Muscle layer of duodenum (tissue), 2 donors: ENCODE measurements around the gene CSNK1A1.
"Not testable (repeated sequence)": the region's sequence is repeated elsewhere in the genome, so short reads cannot be mapped to it uniquely, and the experiment has no call there.

Experiments used
- H3K27ac ChIP-seq: one replicate; pipeline ENCODE4 v1.7.0; 2013; ENCODE audit warnings: mild to moderate bottlenecking, low read length
- H3K27me3 ChIP-seq: one replicate; pipeline ENCODE4 v1.7.0; 2013; ENCODE audit warnings: low read depth, mild to moderate bottlenecking, control low read depth, low read length
- H3K36me3 ChIP-seq, 2 donors: one replicate each; pipeline ENCODE4 v1.7.0; 2013; ENCODE audit warnings: low read length in 2 of 2, control low read depth in 1 of 2, mild to moderate bottlenecking in 1 of 2; ENCODE audit not compliant: insufficient read depth in 2 of 2, control insufficient read depth in 1 of 2
- H3K4me1 ChIP-seq, 2 donors: one replicate each; pipeline ENCODE4 v1.7.0; 2013; ENCODE audit warnings: low read length in 2 of 2, mild to moderate bottlenecking in 2 of 2, control low read depth in 1 of 2, moderate library complexity in 1 of 2; ENCODE audit not compliant: insufficient read depth in 2 of 2, control insufficient read depth in 1 of 2
- H3K4me3 ChIP-seq, 2 donors: one replicate each; pipeline ENCODE4 v1.7.0; 2013; ENCODE audit warnings: low read length in 2 of 2, low read depth in 1 of 2, mild to moderate bottlenecking in 1 of 2
- H3K9me3 ChIP-seq, 2 donors: one replicate each; pipeline ENCODE4 v1.7.0; 2013; ENCODE audit warnings: low read length in 2 of 2, control low read depth in 1 of 2, mild to moderate bottlenecking in 1 of 2; ENCODE audit not compliant: control insufficient read depth in 1 of 2
- donor health status: healthy.

The CSNK1A1 gene

DNA sequence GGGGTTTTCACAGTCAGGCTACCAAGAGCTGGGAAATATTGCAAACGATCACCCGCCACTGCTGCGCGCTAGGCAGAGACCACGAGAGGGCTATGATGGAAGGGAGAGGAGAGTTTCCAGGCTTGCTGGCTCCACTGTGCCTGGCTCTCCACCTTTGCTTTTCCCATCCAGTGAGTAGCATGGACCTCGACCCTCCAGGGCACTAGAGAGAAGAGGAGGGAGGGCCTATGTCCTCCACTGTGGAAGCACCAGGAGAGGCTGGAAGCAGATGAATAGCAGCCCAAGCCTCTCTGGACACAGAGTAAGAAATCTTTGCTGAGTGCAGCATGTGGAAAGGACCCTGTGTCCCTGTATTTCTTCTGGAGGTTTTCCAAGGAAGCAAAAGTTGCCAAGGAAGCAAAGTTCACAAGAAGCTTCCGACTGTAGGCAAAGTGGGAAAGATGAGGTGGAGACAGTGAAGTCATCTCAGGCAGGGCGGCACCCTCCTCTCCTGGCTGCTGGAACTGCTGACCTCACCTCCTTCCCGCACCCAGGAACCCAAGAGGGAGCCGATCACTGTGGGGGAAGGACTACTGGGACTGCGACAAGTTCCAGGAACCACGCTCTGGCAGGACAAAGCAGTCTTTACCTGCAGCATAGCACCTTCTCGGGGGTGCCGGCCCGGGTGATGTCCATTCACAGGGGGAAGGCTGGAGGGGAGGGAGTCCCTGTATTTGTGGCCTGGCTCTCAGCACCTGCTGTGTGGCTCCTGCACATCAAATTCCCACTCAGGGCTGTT is 79.6 kb downstream of the CSNK1A1 start:
- H3K27me3 ChIP-seq, result no peaks in the 10 kb centered on the region
- H3K4me3 ChIP-seq, result no peak overlapping the region
- peaks cover 9 to 11% of the 10 kb centered on the region in 2 donors for H3K4me1 ChIP-seq
- peak overlapping the region; percentile 63 for H3K27ac ChIP-seq
- no peaks in the 10 kb centered on the region for H3K36me3 ChIP-seq
- H3K9me3 ChIP-seq, result no peaks in the 10 kb centered on the region

GRCh38 chr5:149470942-149471341 is 80.3 kb downstream of the CSNK1A1 start:
- Histone ChIP-seq H3K36me3 (no peaks in the 10 kb centered on the region), H3K4me3 (no peak overlapping the region), H3K27ac (peak overlapping the region; percentile 63)

GRCh38 chr5:149466457-149466972 is 84.7 kb downstream of the CSNK1A1 start:
- H3K27me3 ChIP-seq, result no peaks in the 10 kb centered on the region
- H3K9me3 ChIP-seq, result no peaks in the 10 kb centered on the region
- no peak overlapping the region for H3K4me3 ChIP-seq
- H3K27ac ChIP-seq, result peak overlapping the region; percentile 40
- H3K4me1 ChIP-seq, result peaks cover 20 to 24% of the 10 kb centered on the region in 2 donors
- H3K36me3 ChIP-seq, result no peaks in the 10 kb centered on the region

More at GRCh38 chr5:149470942-149471341, 80.3 kb downstream of the CSNK1A1 start:
- Histone ChIP-seq H3K4me1 (peaks cover 11 to 13% of the 10 kb centered on the region in 2 donors), H3K9me3 (no peaks in the 10 kb centered on the region), H3K27me3 (no peaks in the 10 kb centered on the region)

GRCh38 chr5:149464796-149465489 is 86.3 kb downstream of the CSNK1A1 start:
- Histone ChIP-seq H3K9me3 (no peaks in the 10 kb centered on the region), H3K27ac (peak overlapping the region; percentile 90), H3K27me3 (no peaks in the 10 kb centered on the region), H3K36me3 (no peaks in the 10 kb centered on the region), H3K4me1 (peaks cover 12 to 19% of the 10 kb centered on the region in 2 donors), H3K4me3 (no peak overlapping the region)

DNA sequence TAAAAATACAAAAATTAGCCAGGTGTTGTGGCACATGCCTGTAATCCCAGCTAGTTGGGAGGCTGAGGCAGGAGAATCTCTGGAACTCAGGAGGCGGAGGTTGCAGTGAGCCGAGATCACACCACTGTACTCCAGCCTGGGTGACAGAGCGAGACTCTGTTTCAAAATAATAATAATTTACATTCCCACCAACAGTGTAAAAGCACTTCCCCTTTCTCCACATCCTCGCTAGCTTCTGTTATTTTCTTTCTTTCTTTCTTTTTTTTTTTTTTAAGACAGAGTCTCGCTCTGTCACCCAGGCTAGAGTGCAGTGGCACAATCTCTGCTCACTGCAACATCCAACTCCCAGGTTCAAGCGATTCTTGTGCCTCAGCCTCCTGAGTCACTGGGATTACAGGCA is 89.3 kb downstream of the CSNK1A1 start:
- not testable (repeated sequence) for H3K36me3 ChIP-seq, H3K27ac ChIP-seq, H3K4me3 ChIP-seq, H3K9me3 ChIP-seq, H3K27me3 ChIP-seq
- peaks cover 12 to 19% of the 10 kb centered on the region in 2 donors for H3K4me1 ChIP-seq

- Histone ChIP-seq H3K27ac (no peak overlapping the region), H3K4me1 (peaks cover 5 to 16% of the 10 kb centered on the region in 2 donors), H3K27me3 (no peaks in the 10 kb centered on the region), H3K36me3 (no peaks in the 10 kb centered on the region), H3K9me3 (no peaks in the 10 kb centered on the region), H3K4me3 (no peak overlapping the region)
Measured at GRCh38 chr5:149459891-149460290, 91.3 kb downstream of the CSNK1A1 start.

GRCh38 chr5:149457393-149457763 is 93.9 kb downstream of the CSNK1A1 start:
- H3K9me3 ChIP-seq, result no peaks in the 10 kb centered on the region
- H3K36me3 ChIP-seq, result no peaks in the 10 kb centered on the region
- H3K27me3 ChIP-seq, result no peaks in the 10 kb centered on the region
- H3K4me3 ChIP-seq, result no peak overlapping the region
- H3K27ac ChIP-seq, result no peak overlapping the region
- peaks cover 12 to 14% of the 10 kb centered on the region in 2 donors for H3K4me1 ChIP-seq

- Histone ChIP-seq H3K4me1 (peaks cover 18 to 19% of the 10 kb centered on the region in 2 donors), H3K36me3 (no peaks in the 10 kb centered on the region), H3K27ac (peak overlapping the region; percentile 64), H3K9me3 (no peaks in the 10 kb centered on the region), H3K4me3 (no peak overlapping the region), H3K27me3 (no peaks in the 10 kb centered on the region)
Measured at GRCh38 chr5:149456597-149457392, 94.4 kb downstream of the CSNK1A1 start.

DNA sequence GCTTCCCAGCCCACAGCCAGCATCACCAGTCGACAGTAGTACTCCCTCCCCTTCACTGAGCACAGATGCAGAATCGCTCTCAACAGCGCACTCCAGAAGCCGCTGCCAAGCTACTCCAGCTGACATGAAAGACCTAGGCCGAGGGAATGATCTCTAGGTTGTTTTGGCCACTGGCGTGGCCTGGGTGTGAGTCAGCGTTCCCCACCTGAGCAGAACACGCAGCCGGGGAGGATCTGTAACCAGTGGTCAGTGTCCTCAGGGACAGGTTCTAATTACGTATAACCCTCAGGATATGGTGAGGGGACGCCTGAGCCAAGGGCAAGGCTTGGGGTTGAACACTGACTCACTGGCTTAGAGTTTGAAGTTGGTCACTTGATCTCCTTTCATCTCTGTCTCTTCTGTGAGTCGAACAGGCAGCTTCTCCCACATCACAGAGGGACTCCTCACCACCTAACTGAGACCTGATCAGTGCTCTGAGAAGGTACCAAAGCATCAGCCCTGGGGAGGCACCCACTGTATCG is 95.3 kb downstream of the CSNK1A1 start:
- Histone ChIP-seq H3K4me1 (peaks cover 22 to 28% of the 10 kb centered on the region in 2 donors), H3K27me3 (no peaks in the 10 kb centered on the region), H3K36me3 (no peaks in the 10 kb centered on the region), H3K27ac (peak overlapping the region; percentile 64), H3K9me3 (no peaks in the 10 kb centered on the region), H3K4me3 (peak overlapping the region in 1 of 2 donors; percentile 17)

GRCh38 chr5:149453618-149454415 is 97.4 kb downstream of the CSNK1A1 start:
- Histone ChIP-seq H3K27me3 (no peaks in the 10 kb centered on the region), H3K9me3 (no peaks in the 10 kb centered on the region), H3K36me3 (no peaks in the 10 kb centered on the region), H3K4me1 (peaks cover 39 to 48% of the 10 kb centered on the region in 2 donors), H3K27ac (peak overlapping the region; percentile 80), H3K4me3 (peak overlapping the region in 1 of 2 donors; percentile 33)
